Type B pancreatic cell (in vitro differentiated cells): ENCODE results near the gene TLR9. TPM values are rescaled to one million over a fixed set of nuclear protein-coding genes. Genes with fewer than 3 reads are reported as not detected.
A peak's percentile ranks its signal among the peaks of the same experiment; 100 is the strongest.

ENCODE experiments used
- DNase-seq: peaks from one replicate; pipeline ENCODE4 v3.0.0; 2021; ENCODE audit warnings: mixed read lengths; ENCODE audit not compliant: unreplicated experiment; ENCODE audit errors: extremely low spot score
- H3K27ac Mint-ChIP-seq: 2 replicates; pipeline ENCODE4 v1.8.0; 2021; ENCODE audit warnings: mild to moderate bottlenecking, mixed read lengths
- H3K27me3 Mint-ChIP-seq: 2 replicates; pipeline ENCODE4 v1.8.0; 2021; ENCODE audit warnings: mixed read lengths
- H3K36me3 Mint-ChIP-seq: 2 replicates; pipeline ENCODE4 v1.8.0; 2021; ENCODE audit warnings: mixed read lengths
- H3K4me1 Mint-ChIP-seq: one replicate; pipeline ENCODE4 v1.8.0; 2021; ENCODE audit warnings: mixed read lengths; ENCODE audit not compliant: unreplicated experiment
- H3K4me3 Mint-ChIP-seq: 2 replicates; pipeline ENCODE4 v1.8.0; 2021; ENCODE audit warnings: mild to moderate bottlenecking, mixed read lengths
- H3K9me3 Mint-ChIP-seq: 2 replicates; pipeline ENCODE4 v1.8.0; 2021; ENCODE audit warnings: mixed read lengths
- total RNA-seq: library from RNA; stranded (reverse); gene quantifications from 2 replicates; pipeline ENCODE4 v1.2.1, GENCODE V29; 2021; ENCODE audit warnings: low replicate concordance
- TF ChIP-seq, protein P1 (sequence below): fragments of 200-600 bp; sonication (generic); conservative IDR thresholded peaks from 2 replicates; pipeline ENCODE4 v1.5.0; 2021; ENCODE audit warnings: antibody characterized with exemption, mild to moderate bottlenecking

TLR9 gene
- total RNA-seq, 1 donor from 2014 or later = 0.22 TPM

DNA sequence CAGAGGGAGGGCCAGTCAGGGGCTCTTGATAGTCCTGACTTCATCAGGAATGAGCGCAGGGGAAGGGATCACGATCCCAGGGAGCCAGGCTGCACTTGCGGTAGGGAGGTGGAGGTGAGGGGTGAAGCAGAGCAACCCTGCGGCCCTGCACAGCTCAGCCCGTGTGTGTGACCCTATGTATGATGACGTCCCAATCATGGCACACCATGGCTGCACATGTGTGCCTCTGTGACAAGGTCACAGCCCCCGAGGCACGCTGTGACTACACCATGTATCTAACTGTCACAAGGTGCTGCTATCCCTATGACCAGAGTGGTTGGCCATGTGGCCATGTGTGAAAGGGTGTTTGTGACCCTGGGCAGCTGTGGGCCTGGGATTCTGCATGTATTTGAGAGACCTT, 40.8 kb downstream of the TLR9 start:
- Mint-ChIP-seq H3K27me3 (no peaks in the 10 kb centered on the region), H3K4me1 (peaks cover 14% of the 10 kb centered on the region), H3K4me3 (no peak overlapping the region), H3K27ac (peak overlapping the region; percentile 32), H3K9me3 (no peaks in the 10 kb centered on the region), H3K36me3 (no peaks in the 10 kb centered on the region)
- DNase-seq = no peak
- TF ChIP-seq, protein P1, sequence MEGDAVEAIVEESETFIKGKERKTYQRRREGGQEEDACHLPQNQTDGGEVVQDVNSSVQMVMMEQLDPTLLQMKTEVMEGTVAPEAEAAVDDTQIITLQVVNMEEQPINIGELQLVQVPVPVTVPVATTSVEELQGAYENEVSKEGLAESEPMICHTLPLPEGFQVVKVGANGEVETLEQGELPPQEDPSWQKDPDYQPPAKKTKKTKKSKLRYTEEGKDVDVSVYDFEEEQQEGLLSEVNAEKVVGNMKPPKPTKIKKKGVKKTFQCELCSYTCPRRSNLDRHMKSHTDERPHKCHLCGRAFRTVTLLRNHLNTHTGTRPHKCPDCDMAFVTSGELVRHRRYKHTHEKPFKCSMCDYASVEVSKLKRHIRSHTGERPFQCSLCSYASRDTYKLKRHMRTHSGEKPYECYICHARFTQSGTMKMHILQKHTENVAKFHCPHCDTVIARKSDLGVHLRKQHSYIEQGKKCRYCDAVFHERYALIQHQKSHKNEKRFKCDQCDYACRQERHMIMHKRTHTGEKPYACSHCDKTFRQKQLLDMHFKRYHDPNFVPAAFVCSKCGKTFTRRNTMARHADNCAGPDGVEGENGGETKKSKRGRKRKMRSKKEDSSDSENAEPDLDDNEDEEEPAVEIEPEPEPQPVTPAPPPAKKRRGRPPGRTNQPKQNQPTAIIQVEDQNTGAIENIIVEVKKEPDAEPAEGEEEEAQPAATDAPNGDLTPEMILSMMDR = no peak

DNA sequence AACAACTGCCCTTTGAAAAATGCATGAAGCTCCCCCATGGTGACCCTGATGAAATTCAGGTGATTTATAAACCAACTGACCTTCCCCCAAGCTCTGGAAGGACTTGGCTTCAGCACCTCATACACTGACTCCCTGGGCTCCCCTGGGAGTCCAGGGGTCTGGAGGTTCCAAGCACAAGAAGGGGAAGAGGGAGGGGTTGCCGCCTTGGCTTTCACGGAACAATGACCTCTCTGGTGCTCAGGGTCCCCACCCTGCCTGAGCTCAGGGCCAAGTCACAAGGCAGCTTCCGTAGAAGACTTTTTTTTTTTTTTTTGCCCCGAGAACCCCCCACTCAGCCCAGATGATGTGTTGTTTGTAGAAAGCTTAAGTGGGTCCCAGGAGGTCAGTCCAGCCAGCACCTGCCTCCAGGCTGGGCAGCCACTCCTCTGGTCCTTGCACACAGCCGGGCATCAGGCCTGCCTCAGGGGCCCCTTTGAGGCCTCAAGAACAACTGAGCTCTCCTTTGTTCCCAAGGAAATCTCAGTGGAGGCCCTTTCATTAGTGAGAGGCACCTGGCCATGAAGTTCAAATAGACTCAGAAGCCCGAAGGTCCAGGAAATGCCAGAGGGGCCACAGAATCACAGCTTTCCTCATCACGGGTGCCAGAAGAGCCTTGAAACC, 41.5 kb downstream of the TLR9 start:
- Mint-ChIP-seq H3K9me3 (no peaks in the 10 kb centered on the region), H3K27me3 (no peaks in the 10 kb centered on the region), H3K36me3 (no peaks in the 10 kb centered on the region), H3K27ac (no peak overlapping the region), H3K4me1 (peaks cover 11% of the 10 kb centered on the region), H3K4me3 (no peak overlapping the region)
- TF ChIP-seq, protein P1 = no peak
- DNase-seq = no peak

DNA sequence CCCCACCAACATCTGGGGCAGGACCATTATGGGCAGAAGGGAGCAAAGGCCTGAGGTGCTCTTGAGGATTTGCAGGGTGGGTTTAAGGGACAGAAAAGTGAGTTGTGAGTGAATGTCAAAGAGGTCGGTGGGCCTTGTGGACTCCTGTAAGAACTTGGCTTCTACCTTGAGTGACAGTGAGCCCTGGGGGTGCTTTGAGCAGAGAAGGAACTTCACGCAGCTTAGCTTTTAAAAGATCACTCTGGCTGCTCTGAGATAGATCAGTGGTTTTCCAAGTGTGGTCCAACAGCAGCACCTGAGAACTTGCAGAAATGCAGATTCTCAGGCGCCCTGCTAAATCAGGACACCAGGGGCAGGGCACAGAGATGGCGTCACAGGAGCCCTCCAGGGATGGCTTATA, 42.8 kb downstream of the TLR9 start:
- Mint-ChIP-seq H3K9me3 (no peaks in the 10 kb centered on the region), H3K4me1 (peaks cover 10% of the 10 kb centered on the region), H3K36me3 (no peaks in the 10 kb centered on the region), H3K4me3 (no peak overlapping the region), H3K27ac (no peak overlapping the region), H3K27me3 (no peaks in the 10 kb centered on the region)
- TF ChIP-seq, protein P1 = no peak
- no peak for DNase-seq

DNA sequence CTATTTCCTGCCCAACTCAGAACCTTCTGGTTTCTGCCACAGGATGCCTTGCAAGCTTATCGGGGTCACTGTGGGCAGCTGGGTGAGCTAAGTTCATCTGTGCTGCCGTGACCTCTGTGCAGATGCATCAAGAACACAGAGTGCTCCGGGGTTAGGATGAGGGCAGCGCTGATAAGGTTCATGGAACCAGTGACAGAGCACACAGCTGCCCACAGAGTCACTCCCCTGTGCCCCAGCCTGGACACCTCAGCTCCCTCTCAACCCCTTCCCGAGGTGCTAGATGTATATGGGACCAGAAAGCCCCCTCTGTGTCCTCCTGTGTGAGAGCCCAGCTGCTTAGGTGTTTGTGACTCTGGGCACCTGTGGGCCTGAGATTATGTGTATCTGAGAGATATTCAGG, 43.2 kb downstream of the TLR9 start:
- Mint-ChIP-seq H3K9me3 (no peaks in the 10 kb centered on the region), H3K4me1 (peaks cover 15% of the 10 kb centered on the region), H3K27me3 (no peaks in the 10 kb centered on the region), H3K27ac (no peak overlapping the region), H3K4me3 (no peak overlapping the region), H3K36me3 (no peaks in the 10 kb centered on the region)
- DNase-seq = no peak
- TF ChIP-seq, protein P1 = no peak

DNA sequence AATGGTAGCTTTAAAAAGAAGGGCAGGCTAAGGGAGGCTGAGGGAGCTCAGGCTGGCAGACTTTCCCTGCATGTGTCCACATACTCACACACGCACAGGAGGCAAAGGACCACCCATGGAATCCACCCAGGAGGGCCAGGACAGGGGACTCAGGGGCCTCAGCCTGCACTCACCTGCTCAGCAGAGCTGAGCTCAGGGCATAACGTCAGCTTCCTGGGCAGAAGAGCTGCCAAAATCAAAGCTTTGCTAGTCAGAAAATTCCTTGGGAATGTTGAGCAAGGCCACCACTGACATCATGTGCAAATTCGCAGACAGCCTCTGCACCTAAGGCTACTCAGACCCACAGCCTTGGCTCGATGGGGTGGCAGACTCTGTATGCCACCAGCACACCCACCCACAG, 43.9 kb downstream of the TLR9 start:
- Mint-ChIP-seq H3K4me1 (peaks cover 19% of the 10 kb centered on the region), H3K36me3 (no peaks in the 10 kb centered on the region), H3K9me3 (no peaks in the 10 kb centered on the region), H3K4me3 (no peak overlapping the region), H3K27ac (no peak overlapping the region), H3K27me3 (no peaks in the 10 kb centered on the region)
- TF ChIP-seq, protein P1 = no peak
- DNase-seq = no peak
